GM12878 (cell line): ENCODE data around the gene GLP1R.

Experiments
- CBX5 ChIP-seq: sonication (generic); IDR thresholded peaks from 2 replicates; pipeline ENCODE4 v1.6.1; 2016; ENCODE audit warnings: low read depth, moderate library complexity, mild to moderate bottlenecking, inconsistent platforms
- EZH2 ChIP-seq: IDR thresholded peaks from 2 replicates; pipeline ENCODE4 v1.6.1; 2012; ENCODE audit warnings: low read depth, mild to moderate bottlenecking, control low read depth, inconsistent platforms, low read length, borderline replicate concordance; ENCODE audit not compliant: control insufficient read depth
- MTA3 ChIP-seq: IDR thresholded peaks from 2 replicates; pipeline ENCODE4 v1.6.1; 2012; ENCODE audit warnings: low read length, inconsistent platforms, borderline replicate concordance
- TF ChIP-seq, protein P1 (sequence below), 3 experiments: IDR thresholded peaks in 2 of 3; conservative IDR thresholded peaks in 1 of 3; 2 replicates each; pipeline ENCODE4 v1.5.1; 2011; ENCODE audit warnings: low read depth in 3 of 3, low read length in 3 of 3, mild to moderate bottlenecking in 3 of 3, control low read depth in 2 of 3, moderate library complexity in 2 of 3, inconsistent platforms in 1 of 3, mixed read lengths in 1 of 3; ENCODE audit not compliant: control insufficient read depth in 2 of 3, insufficient read depth in 1 of 3; ENCODE audit errors: extremely low read depth in 1 of 3
- TF ChIP-seq, protein P2 (sequence below): IDR thresholded peaks from 2 replicates; pipeline ENCODE4 v1.6.1; 2011; ENCODE audit warnings: mild to moderate bottlenecking, low read depth, low read length, moderate library complexity; ENCODE audit not compliant: insufficient replicate concordance

DNA sequence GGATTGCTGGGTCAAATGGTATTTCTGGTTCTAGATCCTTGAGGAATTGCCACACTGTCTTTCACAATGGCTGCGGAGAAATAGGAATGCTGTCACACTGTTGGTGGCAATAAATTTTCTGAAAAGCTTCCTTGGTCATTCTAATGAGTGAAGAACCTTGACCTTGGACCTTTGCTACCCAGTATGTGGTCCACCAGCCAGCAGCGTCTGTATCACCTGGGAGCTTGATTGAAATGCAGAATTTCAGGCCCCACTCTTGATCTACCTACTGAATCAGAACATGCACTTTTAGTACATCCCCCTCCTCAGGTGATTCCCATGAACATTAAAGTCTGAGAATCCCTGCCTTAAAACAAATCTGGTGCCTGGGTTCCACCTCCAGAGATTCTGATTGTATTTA is 27.5 kb upstream of the GLP1R start:
- TF ChIP-seq, protein P1, sequence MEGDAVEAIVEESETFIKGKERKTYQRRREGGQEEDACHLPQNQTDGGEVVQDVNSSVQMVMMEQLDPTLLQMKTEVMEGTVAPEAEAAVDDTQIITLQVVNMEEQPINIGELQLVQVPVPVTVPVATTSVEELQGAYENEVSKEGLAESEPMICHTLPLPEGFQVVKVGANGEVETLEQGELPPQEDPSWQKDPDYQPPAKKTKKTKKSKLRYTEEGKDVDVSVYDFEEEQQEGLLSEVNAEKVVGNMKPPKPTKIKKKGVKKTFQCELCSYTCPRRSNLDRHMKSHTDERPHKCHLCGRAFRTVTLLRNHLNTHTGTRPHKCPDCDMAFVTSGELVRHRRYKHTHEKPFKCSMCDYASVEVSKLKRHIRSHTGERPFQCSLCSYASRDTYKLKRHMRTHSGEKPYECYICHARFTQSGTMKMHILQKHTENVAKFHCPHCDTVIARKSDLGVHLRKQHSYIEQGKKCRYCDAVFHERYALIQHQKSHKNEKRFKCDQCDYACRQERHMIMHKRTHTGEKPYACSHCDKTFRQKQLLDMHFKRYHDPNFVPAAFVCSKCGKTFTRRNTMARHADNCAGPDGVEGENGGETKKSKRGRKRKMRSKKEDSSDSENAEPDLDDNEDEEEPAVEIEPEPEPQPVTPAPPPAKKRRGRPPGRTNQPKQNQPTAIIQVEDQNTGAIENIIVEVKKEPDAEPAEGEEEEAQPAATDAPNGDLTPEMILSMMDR (IDR thresholded peaks at IDR 0.05 in 2 of 3, conservative IDR thresholded peaks at IDR 0.05 in 1 of 3; ENCODE audit: control insufficient read depth in 2 of 3, extremely low read depth in 1 of 3, insufficient read depth in 1 of 3, low read depth in 3 of 3, low read length in 3 of 3): no peak
- TF ChIP-seq EZH2: no peak
- TF ChIP-seq, protein P2, sequence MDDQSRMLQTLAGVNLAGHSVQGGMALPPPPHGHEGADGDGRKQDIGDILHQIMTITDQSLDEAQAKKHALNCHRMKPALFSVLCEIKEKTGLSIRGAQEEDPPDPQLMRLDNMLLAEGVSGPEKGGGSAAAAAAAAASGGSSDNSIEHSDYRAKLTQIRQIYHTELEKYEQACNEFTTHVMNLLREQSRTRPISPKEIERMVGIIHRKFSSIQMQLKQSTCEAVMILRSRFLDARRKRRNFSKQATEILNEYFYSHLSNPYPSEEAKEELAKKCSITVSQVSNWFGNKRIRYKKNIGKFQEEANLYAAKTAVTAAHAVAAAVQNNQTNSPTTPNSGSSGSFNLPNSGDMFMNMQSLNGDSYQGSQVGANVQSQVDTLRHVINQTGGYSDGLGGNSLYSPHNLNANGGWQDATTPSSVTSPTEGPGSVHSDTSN: no peak
- TF ChIP-seq MTA3: no peak
- no peak for TF ChIP-seq CBX5
